Stimulated activated CD4-positive, alpha-beta T cell treated with anti-CD3 and anti-CD28 coated beads, Interleukin-15, amount 100 ng/mL, for 24 hours (primary cell): ENCODE measurements around the gene PTPN14.
"Not testable (repeated sequence)": the region's sequence is repeated elsewhere in the genome, so short reads cannot be mapped to it uniquely, and the experiment has no call there.

Experiments used
- DNase-seq: peaks from one replicate; pipeline ENCODE4 v3.0.0-alpha.2; 2020

Gene PTPN14

GRCh38 chr1:214540324-214540723 is 11.1 kb downstream of the PTPN14 start:
- DNase-seq: no peak

- DNase-seq: no peak
Measured at GRCh38 chr1:214538496-214538895, 12.9 kb downstream of the PTPN14 start.

- no peak for DNase-seq
Measured at GRCh38 chr1:214537872-214538473, 13.4 kb downstream of the PTPN14 start.

GRCh38 chr1:214537219-214537618 is 14.2 kb downstream of the PTPN14 start:
- DNase-seq: no peak

- DNase-seq: no peak
Measured at GRCh38 chr1:214532070-214532469, 19.3 kb downstream of the PTPN14 start.

GRCh38 chr1:214525535-214526019 is 25.8 kb downstream of the PTPN14 start:
- no peak for DNase-seq

- DNase-seq: no peak
Measured at GRCh38 chr1:214524824-214525223, 26.6 kb downstream of the PTPN14 start.

- no peak for DNase-seq
Measured at GRCh38 chr1:214523124-214523824, 28.1 kb downstream of the PTPN14 start.

GRCh38 chr1:214521458-214521857 is 29.9 kb downstream of the PTPN14 start:
- not testable (repeated sequence) for DNase-seq

- DNase-seq: no peak
Measured at GRCh38 chr1:214520544-214521165, 30.7 kb downstream of the PTPN14 start.

GRCh38 chr1:214518361-214518760 is 33.0 kb downstream of the PTPN14 start:
- DNase-seq: no peak

GRCh38 chr1:214516434-214517326 is 34.7 kb downstream of the PTPN14 start:
- no peak for DNase-seq

- DNase-seq: no peak
Measured at GRCh38 chr1:214515544-214516433, 35.6 kb downstream of the PTPN14 start.

GRCh38 chr1:214514819-214515383 is 36.5 kb downstream of the PTPN14 start:
- DNase-seq: no peak

- DNase-seq: no peak
Measured at GRCh38 chr1:214514032-214514818, 37.2 kb downstream of the PTPN14 start.

GRCh38 chr1:214513394-214513793 is 38.0 kb downstream of the PTPN14 start:
- no peak for DNase-seq

GRCh38 chr1:214511639-214511998 is 39.8 kb downstream of the PTPN14 start:
- DNase-seq: no peak

GRCh38 chr1:214510914-214511638 is 40.3 kb downstream of the PTPN14 start:
- no peak for DNase-seq

- no peak for DNase-seq
Measured at GRCh38 chr1:214510477-214510876, 40.9 kb downstream of the PTPN14 start.

GRCh38 chr1:214509622-214510021 is 41.8 kb downstream of the PTPN14 start:
- DNase-seq: not testable (repeated sequence)
